GM23338 (cell line): ENCODE data around the gene CRACR2A.

Experiments used
- CREB1 ChIP-seq: fragments of 250-450 bp; sonication (Bioruptor Pico); IDR thresholded peaks from 2 replicates; pipeline ENCODE4 v1.5.0; 2020; ENCODE audit warnings: low read depth, mild to moderate bottlenecking, moderate library complexity
- CTCF ChIP-seq, 2 experiments: fragments of 200-600 bp in 1 of 2; sonication (generic) in 1 of 2; conservative IDR thresholded peaks; 2 replicates each; pipeline versions ENCODE4 v1.5.1 to v1.6.1; 2016 to 2017; ENCODE audit warnings: antibody characterized with exemption in 2 of 2, low read depth in 2 of 2, mild to moderate bottlenecking in 2 of 2, moderate library complexity in 1 of 2
- EZH2 ChIP-seq: fragments of 200-600 bp; sonication (generic); IDR thresholded peaks from one replicate; pipeline ENCODE4 v1.8.0; 2017; ENCODE audit warnings: antibody characterized with exemption, mild to moderate bottlenecking, low read depth; ENCODE audit not compliant: unreplicated experiment
- JUNB ChIP-seq: IDR thresholded peaks from one replicate; pipeline ENCODE4 v1.6.1; 2016; ENCODE audit warnings: antibody characterized with exemption; ENCODE audit not compliant: unreplicated experiment
- POLR2AphosphoS5 ChIP-seq: IDR thresholded peaks from 2 replicates; pipeline ENCODE4 v1.6.1; 2016; ENCODE audit warnings: antibody characterized with exemption, low read depth
- REST ChIP-seq: IDR thresholded peaks from one replicate; pipeline ENCODE4 v1.6.1; 2018; ENCODE audit warnings: antibody characterized with exemption; ENCODE audit not compliant: unreplicated experiment
- STAT1 ChIP-seq: IDR thresholded peaks from one replicate; pipeline ENCODE4 v1.6.1; 2016; ENCODE audit warnings: antibody characterized with exemption; ENCODE audit not compliant: unreplicated experiment

GRCh38 chr12:3658327-3659163 lies 94.4 kb downstream of the CRACR2A start:
- TF ChIP-seq POLR2AphosphoS5 (no peak), CTCF (conservative IDR thresholded peaks at IDR 0.05; ENCODE audit: low read depth in 2 of 2) (peak; percentile 81 to 82), EZH2 (no peak), REST (no peak), JUNB (no peak), CREB1 (no peak), STAT1 (no peak)
